Measurements from ENCODE around the gene MAPK10. TPM values are rescaled to one million over a fixed set of nuclear protein-coding genes. Genes with fewer than 3 reads are reported as not detected.

Gene MAPK10
- total RNA-seq, 1 donor from 2014 or later, result 92.6 TPM

- no peaks in the 10 kb centered on the region for H3K27me3 Mint-ChIP-seq (ENCODE audit: unreplicated experiment)
- H3K4me1 Mint-ChIP-seq (ENCODE audit: low read depth, unreplicated experiment), result peaks cover 9% of the 10 kb centered on the region
- H3K36me3 Mint-ChIP-seq (ENCODE audit: unreplicated experiment), result no peaks in the 10 kb centered on the region
- DNase-seq, result no peak
- no peaks in the 10 kb centered on the region for H3K9me3 Mint-ChIP-seq (ENCODE audit: unreplicated experiment)
- TF ChIP-seq CTCF (IDR thresholded peaks at IDR 0.05; ENCODE audit: partially characterized antibody, unreplicated experiment), result no peak
- H3K4me3 Mint-ChIP-seq (ENCODE audit: unreplicated experiment), result no peak overlapping the region
- H3K27ac Mint-ChIP-seq (ENCODE audit: unreplicated experiment), result no peak overlapping the region
These were observed 311.4 kb downstream of the MAPK10 start for GRCh38 chr4:86048426-86048825.

GRCh38 chr4:86044593-86044985 is 315.3 kb downstream of the MAPK10 start:
- Mint-ChIP-seq H3K4me3 (ENCODE audit: unreplicated experiment) (no peak overlapping the region), H3K27ac (ENCODE audit: unreplicated experiment) (no peak overlapping the region), H3K36me3 (ENCODE audit: unreplicated experiment) (no peaks in the 10 kb centered on the region), H3K4me1 (ENCODE audit: low read depth, unreplicated experiment) (peaks cover 5% of the 10 kb centered on the region), H3K27me3 (ENCODE audit: unreplicated experiment) (no peaks in the 10 kb centered on the region), H3K9me3 (ENCODE audit: unreplicated experiment) (no peaks in the 10 kb centered on the region)
- no peak for DNase-seq
- TF ChIP-seq CTCF (IDR thresholded peaks at IDR 0.05; ENCODE audit: partially characterized antibody, unreplicated experiment), result no peak

GRCh38 chr4:86043755-86044592 is 315.9 kb downstream of the MAPK10 start:
- no peak overlapping the region for H3K4me3 Mint-ChIP-seq (ENCODE audit: unreplicated experiment)
- peak; percentile 79 for TF ChIP-seq CTCF (IDR thresholded peaks at IDR 0.05; ENCODE audit: partially characterized antibody, unreplicated experiment)
- H3K36me3 Mint-ChIP-seq (ENCODE audit: unreplicated experiment), result no peaks in the 10 kb centered on the region
- peaks cover 5% of the 10 kb centered on the region for H3K4me1 Mint-ChIP-seq (ENCODE audit: low read depth, unreplicated experiment)
- H3K27ac Mint-ChIP-seq (ENCODE audit: unreplicated experiment), result no peak overlapping the region
- no peak for DNase-seq
- H3K9me3 Mint-ChIP-seq (ENCODE audit: unreplicated experiment), result no peaks in the 10 kb centered on the region
- no peaks in the 10 kb centered on the region for H3K27me3 Mint-ChIP-seq (ENCODE audit: unreplicated experiment)

- Mint-ChIP-seq H3K27me3 (ENCODE audit: unreplicated experiment) (no peaks in the 10 kb centered on the region), H3K4me3 (ENCODE audit: unreplicated experiment) (no peak overlapping the region), H3K9me3 (ENCODE audit: unreplicated experiment) (no peaks in the 10 kb centered on the region), H3K36me3 (ENCODE audit: unreplicated experiment) (no peaks in the 10 kb centered on the region), H3K4me1 (ENCODE audit: low read depth, unreplicated experiment) (no peaks in the 10 kb centered on the region), H3K27ac (ENCODE audit: unreplicated experiment) (no peak overlapping the region)
- no peak for TF ChIP-seq CTCF (IDR thresholded peaks at IDR 0.05; ENCODE audit: partially characterized antibody, unreplicated experiment)
- DNase-seq, result no peak
These were observed 321.8 kb downstream of the MAPK10 start for GRCh38 chr4:86038037-86038436.

GRCh38 chr4:86036736-86037135 is 323.1 kb downstream of the MAPK10 start:
- DNase-seq, result no peak
- no peak for TF ChIP-seq CTCF (IDR thresholded peaks at IDR 0.05; ENCODE audit: partially characterized antibody, unreplicated experiment)
- Mint-ChIP-seq H3K4me1 (ENCODE audit: low read depth, unreplicated experiment) (no peaks in the 10 kb centered on the region), H3K4me3 (ENCODE audit: unreplicated experiment) (no peak overlapping the region), H3K27ac (ENCODE audit: unreplicated experiment) (no peak overlapping the region), H3K9me3 (ENCODE audit: unreplicated experiment) (no peaks in the 10 kb centered on the region), H3K36me3 (ENCODE audit: unreplicated experiment) (no peaks in the 10 kb centered on the region), H3K27me3 (ENCODE audit: unreplicated experiment) (no peaks in the 10 kb centered on the region)

Measured in glutamatergic neuron (in vitro differentiated cells).